ENCODE data around the gene STIP1.
A peak's percentile ranks its signal among the peaks of the same experiment; 100 is the strongest.

The STIP1 gene

GRCh38 chr11:64234647-64235379 lies 48.8 kb downstream of the STIP1 start:
- H3K36me3 ChIP-seq (ENCODE audit: insufficient read depth, low read length) = peaks cover 20% of the 10 kb centered on the region
- H3K27me3 ChIP-seq (ENCODE audit: control insufficient read depth in 1 of 2, insufficient read depth in 2 of 2, low read length in 2 of 2) = no peaks in the 10 kb centered on the region
- peak overlapping the region; percentile 80 for H3K27ac ChIP-seq (ENCODE audit: low read depth, low read length)
- peak overlapping the region; percentile 68 to 73 for H3K4me3 ChIP-seq (ENCODE audit: low read depth in 1 of 2, low read length in 2 of 2)
- peaks cover 43% of the 10 kb centered on the region for H3K4me1 ChIP-seq (ENCODE audit: insufficient read depth, low read length)
- H3K9me3 ChIP-seq (ENCODE audit: low read length) = no peaks in the 10 kb centered on the region
- H3K9ac ChIP-seq (ENCODE audit: low read length) = peak overlapping the region; percentile 68

GRCh38 chr11:64235437-64236161 lies 49.6 kb downstream of the STIP1 start:
- peak overlapping the region; percentile 68 for H3K9ac ChIP-seq (ENCODE audit: low read length)
- H3K4me3 ChIP-seq (ENCODE audit: low read depth in 1 of 2, low read length in 2 of 2) = peak overlapping the region; percentile 68 to 73
- H3K4me1 ChIP-seq (ENCODE audit: insufficient read depth, low read length) = peaks cover 50% of the 10 kb centered on the region
- H3K27ac ChIP-seq (ENCODE audit: low read depth, low read length) = peak overlapping the region; percentile 80
- no peaks in the 10 kb centered on the region for H3K27me3 ChIP-seq (ENCODE audit: control insufficient read depth in 1 of 2, insufficient read depth in 2 of 2, low read length in 2 of 2)
- H3K9me3 ChIP-seq (ENCODE audit: low read length) = no peaks in the 10 kb centered on the region
- peaks cover 20% of the 10 kb centered on the region for H3K36me3 ChIP-seq (ENCODE audit: insufficient read depth, low read length)

GRCh38 chr11:64237484-64237951 lies 51.5 kb downstream of the STIP1 start:
- no peaks in the 10 kb centered on the region for H3K9me3 ChIP-seq (ENCODE audit: low read length)
- no peak overlapping the region for H3K4me3 ChIP-seq (ENCODE audit: low read depth in 1 of 2, low read length in 2 of 2)
- no peak overlapping the region for H3K9ac ChIP-seq (ENCODE audit: low read length)
- peaks cover 33% of the 10 kb centered on the region for H3K4me1 ChIP-seq (ENCODE audit: insufficient read depth, low read length)
- no peak overlapping the region for H3K27ac ChIP-seq (ENCODE audit: low read depth, low read length)
- no peaks in the 10 kb centered on the region for H3K27me3 ChIP-seq (ENCODE audit: control insufficient read depth in 1 of 2, insufficient read depth in 2 of 2, low read length in 2 of 2)
- H3K36me3 ChIP-seq (ENCODE audit: insufficient read depth, low read length) = peaks cover 20% of the 10 kb centered on the region

GRCh38 chr11:64238076-64238475 lies 52.1 kb downstream of the STIP1 start:
- Histone ChIP-seq H3K9ac (ENCODE audit: low read length) (no peak overlapping the region), H3K27ac (ENCODE audit: low read depth, low read length) (no peak overlapping the region), H3K4me1 (ENCODE audit: insufficient read depth, low read length) (peaks cover 29% of the 10 kb centered on the region), H3K27me3 (ENCODE audit: control insufficient read depth in 1 of 2, insufficient read depth in 2 of 2, low read length in 2 of 2) (no peaks in the 10 kb centered on the region), H3K4me3 (ENCODE audit: low read depth in 1 of 2, low read length in 2 of 2) (no peak overlapping the region), H3K36me3 (ENCODE audit: insufficient read depth, low read length) (peaks cover 20% of the 10 kb centered on the region), H3K9me3 (ENCODE audit: low read length) (no peaks in the 10 kb centered on the region)

GRCh38 chr11:64238999-64239398 lies 53.0 kb downstream of the STIP1 start:
- Histone ChIP-seq H3K27ac (ENCODE audit: low read depth, low read length) (no peak overlapping the region), H3K36me3 (ENCODE audit: insufficient read depth, low read length) (peaks cover 29% of the 10 kb centered on the region)

GRCh38 chr11:64239662-64240434 lies 53.9 kb downstream of the STIP1 start:
- H3K9ac ChIP-seq (ENCODE audit: low read length) = peak overlapping the region; percentile 92
- peaks cover 33% of the 10 kb centered on the region for H3K36me3 ChIP-seq (ENCODE audit: insufficient read depth, low read length)
- no peaks in the 10 kb centered on the region for H3K27me3 ChIP-seq (ENCODE audit: control insufficient read depth in 1 of 2, insufficient read depth in 2 of 2, low read length in 2 of 2)
- H3K4me1 ChIP-seq (ENCODE audit: insufficient read depth, low read length) = peaks cover 20% of the 10 kb centered on the region
- peak overlapping the region; percentile 88 for H3K27ac ChIP-seq (ENCODE audit: low read depth, low read length)
- H3K9me3 ChIP-seq (ENCODE audit: low read length) = no peaks in the 10 kb centered on the region
- peak overlapping the region; percentile 17 to 77 for H3K4me3 ChIP-seq (ENCODE audit: low read depth in 1 of 2, low read length in 2 of 2)

More at GRCh38 chr11:64238999-64239398, 53.0 kb downstream of the STIP1 start:
- Histone ChIP-seq H3K9me3 (ENCODE audit: low read length) (no peaks in the 10 kb centered on the region), H3K27me3 (ENCODE audit: control insufficient read depth in 1 of 2, insufficient read depth in 2 of 2, low read length in 2 of 2) (no peaks in the 10 kb centered on the region), H3K4me3 (ENCODE audit: low read depth in 1 of 2, low read length in 2 of 2) (no peak overlapping the region), H3K4me1 (ENCODE audit: insufficient read depth, low read length) (peaks cover 21% of the 10 kb centered on the region), H3K9ac (ENCODE audit: low read length) (no peak overlapping the region)

- peak within 1 kb of the TSS; percentile 92 for H3K9ac ChIP-seq (ENCODE audit: low read length)
- peak within 1 kb of the TSS; percentile 77 for H3K4me3 ChIP-seq (ENCODE audit: low read depth in 1 of 2, low read length in 2 of 2)
- peaks cover 33% of the 10 kb centered on the region for H3K36me3 ChIP-seq (ENCODE audit: insufficient read depth, low read length)
- peak within 1 kb of the TSS; percentile 94 for H3K27ac ChIP-seq (ENCODE audit: low read depth, low read length)
- H3K9me3 ChIP-seq (ENCODE audit: low read length) = no peaks in the 10 kb centered on the region
- no peaks in the 10 kb centered on the region for H3K27me3 ChIP-seq (ENCODE audit: control insufficient read depth in 1 of 2, insufficient read depth in 2 of 2, low read length in 2 of 2)
- H3K4me1 ChIP-seq (ENCODE audit: insufficient read depth, low read length) = peaks cover 21% of the 10 kb centered on the region
Observed at GRCh38 chr11:64240435-64241240, 54.7 kb downstream of the STIP1 start, which contains the start of gene FKBP2. FKBP2 (plus strand) TSS chr11:64241095; CDS start chr11:64242388, 1,293 bp downstream.

- peaks cover 19% of the 10 kb centered on the region for H3K4me1 ChIP-seq (ENCODE audit: insufficient read depth, low read length)
- no peaks in the 10 kb centered on the region for H3K27me3 ChIP-seq (ENCODE audit: control insufficient read depth in 1 of 2, insufficient read depth in 2 of 2, low read length in 2 of 2)
- H3K9me3 ChIP-seq (ENCODE audit: low read length) = no peaks in the 10 kb centered on the region
- H3K4me3 ChIP-seq (ENCODE audit: low read depth in 1 of 2, low read length in 2 of 2) = peak overlapping the region; percentile 67 to 77
- H3K36me3 ChIP-seq (ENCODE audit: insufficient read depth, low read length) = peaks cover 33% of the 10 kb centered on the region
- peak overlapping the region; percentile 88 for H3K27ac ChIP-seq (ENCODE audit: low read depth, low read length)
- no peak overlapping the region for H3K9ac ChIP-seq (ENCODE audit: low read length)
Observed at GRCh38 chr11:64241241-64241490, 55.2 kb downstream of the STIP1 start.

GRCh38 chr11:64241491-64242374 lies 55.8 kb downstream of the STIP1 start:
- peaks cover 33% of the 10 kb centered on the region for H3K36me3 ChIP-seq (ENCODE audit: insufficient read depth, low read length)
- H3K4me1 ChIP-seq (ENCODE audit: insufficient read depth, low read length) = peaks cover 19% of the 10 kb centered on the region
- peak overlapping the region; percentile 94 for H3K27ac ChIP-seq (ENCODE audit: low read depth, low read length)
- no peaks in the 10 kb centered on the region for H3K27me3 ChIP-seq (ENCODE audit: control insufficient read depth in 1 of 2, insufficient read depth in 2 of 2, low read length in 2 of 2)
- H3K9ac ChIP-seq (ENCODE audit: low read length) = peak overlapping the region; percentile 30
- no peaks in the 10 kb centered on the region for H3K9me3 ChIP-seq (ENCODE audit: low read length)
- H3K4me3 ChIP-seq (ENCODE audit: low read depth in 1 of 2, low read length in 2 of 2) = peak overlapping the region; percentile 74 to 77

- no peak overlapping the region for H3K4me3 ChIP-seq (ENCODE audit: low read depth in 1 of 2, low read length in 2 of 2)
- no peak overlapping the region for H3K27ac ChIP-seq (ENCODE audit: low read depth, low read length)
- H3K9me3 ChIP-seq (ENCODE audit: low read length) = no peaks in the 10 kb centered on the region
- no peak overlapping the region for H3K9ac ChIP-seq (ENCODE audit: low read length)
- H3K27me3 ChIP-seq (ENCODE audit: control insufficient read depth in 1 of 2, insufficient read depth in 2 of 2, low read length in 2 of 2) = no peaks in the 10 kb centered on the region
- peaks cover 21% of the 10 kb centered on the region for H3K36me3 ChIP-seq (ENCODE audit: insufficient read depth, low read length)
- peaks cover 27% of the 10 kb centered on the region for H3K4me1 ChIP-seq (ENCODE audit: insufficient read depth, low read length)
Observed at GRCh38 chr11:64243236-64243854, 57.4 kb downstream of the STIP1 start.

Measured in muscle layer of colon (tissue), 2 donors.